Neuron (in vitro differentiated cells): ENCODE results near the gene FOXO3.

Source experiments
- H2AFZ ChIP-seq: one replicate; pipeline ENCODE4 v1.6.1; 2013; ENCODE audit warnings: low read depth, mild to moderate bottlenecking, inconsistent platforms, low read length, moderate library complexity
- H3K27me3 ChIP-seq: one replicate; pipeline ENCODE4 v1.6.1; 2013; ENCODE audit warnings: low read length; ENCODE audit not compliant: insufficient read depth
- H3K36me3 ChIP-seq: one replicate; pipeline ENCODE4 v1.6.1; 2013; ENCODE audit warnings: low read length; ENCODE audit not compliant: insufficient read depth
- H3K4me1 ChIP-seq: one replicate; pipeline ENCODE4 v1.6.1; 2013; ENCODE audit warnings: low read length; ENCODE audit not compliant: insufficient read depth
- H3K4me3 ChIP-seq: 2 replicates; pipeline ENCODE4 v1.5.1; 2013; ENCODE audit warnings: mild to moderate bottlenecking, low read length, moderate library complexity
- H3K9me3 ChIP-seq: one replicate; pipeline ENCODE4 v1.6.1; 2013; ENCODE audit warnings: low read length

FOXO3 gene

DNA sequence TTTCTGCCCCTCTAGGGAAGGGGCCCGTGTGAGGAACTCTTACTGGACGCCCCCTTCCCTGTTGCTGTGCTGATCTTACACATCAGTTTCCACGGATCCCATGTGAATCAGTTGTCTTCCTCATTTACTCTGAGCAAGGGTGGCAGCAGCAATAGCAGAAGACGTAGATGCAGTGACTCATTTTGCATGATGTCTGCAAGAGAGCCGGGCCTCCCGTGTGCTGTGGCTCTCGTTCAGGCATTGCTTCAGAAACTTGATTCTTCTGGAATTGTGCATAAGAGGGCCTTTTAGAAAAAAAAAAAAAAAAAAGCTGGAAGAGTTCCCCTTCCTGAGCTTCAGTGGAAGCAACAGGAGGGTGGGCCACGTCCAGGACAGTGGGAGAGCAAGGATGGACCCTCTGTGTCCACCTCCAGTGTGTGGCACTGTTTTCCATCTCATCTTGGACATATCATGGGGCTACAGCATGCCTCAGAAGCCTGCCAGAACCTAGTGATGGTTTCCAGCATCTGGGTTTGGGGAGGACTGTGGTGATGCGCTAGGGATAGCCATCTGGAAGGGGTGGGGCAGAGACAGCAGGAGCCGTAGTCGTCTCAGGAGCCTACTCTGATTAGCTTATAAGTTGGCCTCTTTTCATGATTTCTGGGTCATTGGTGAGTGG lies 62.1 kb downstream of the FOXO3 start:
- Histone ChIP-seq H3K27me3 (no peaks in the 10 kb centered on the region), H3K4me3 (no peak overlapping the region), H3K36me3 (no peaks in the 10 kb centered on the region), H3K9me3 (no peaks in the 10 kb centered on the region), H3K4me1 (no peaks in the 10 kb centered on the region), H2AFZ (no peak overlapping the region)

DNA sequence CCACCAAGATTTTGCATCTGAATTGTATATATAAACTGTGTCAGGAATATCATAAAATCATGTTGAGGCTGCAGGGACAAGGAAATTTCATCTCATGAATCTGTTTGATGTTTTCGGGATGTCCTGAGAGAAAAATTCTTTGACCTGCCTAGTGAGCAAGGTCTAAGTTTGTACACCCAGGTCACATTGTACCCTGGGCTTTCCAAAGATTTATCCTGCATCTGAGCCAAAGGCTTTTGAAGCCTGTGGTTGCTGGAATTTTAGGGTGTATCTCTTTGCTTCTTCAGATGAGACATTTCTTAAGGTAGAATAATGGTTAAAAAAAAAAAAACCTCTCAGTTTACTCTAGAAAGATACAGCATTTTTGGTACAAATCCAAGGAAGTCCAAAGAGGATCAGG lies 63.3 kb downstream of the FOXO3 start:
- H3K4me1 ChIP-seq, result no peaks in the 10 kb centered on the region
- no peak overlapping the region for H2AFZ ChIP-seq
- no peaks in the 10 kb centered on the region for H3K36me3 ChIP-seq
- no peaks in the 10 kb centered on the region for H3K9me3 ChIP-seq
- no peak overlapping the region for H3K4me3 ChIP-seq
- no peaks in the 10 kb centered on the region for H3K27me3 ChIP-seq

DNA sequence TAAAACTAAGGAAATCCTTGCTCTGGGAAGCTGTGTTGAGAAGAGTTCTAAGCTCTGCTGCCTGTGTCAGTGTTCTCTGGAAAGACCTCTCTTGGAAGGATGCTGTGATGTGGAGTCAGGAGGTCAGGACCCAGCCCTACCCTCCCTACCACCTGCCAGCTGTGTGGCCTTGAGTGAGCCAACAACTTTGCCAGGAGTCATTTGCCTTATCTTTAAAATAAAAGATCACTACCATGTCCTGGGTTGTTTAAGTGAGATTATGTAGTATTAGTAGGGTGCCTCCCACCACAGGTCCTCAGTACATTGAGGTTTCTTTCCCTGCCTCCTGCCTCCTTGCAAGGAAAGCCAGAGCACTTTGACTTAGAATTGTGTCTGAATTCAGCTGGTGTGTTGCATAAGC lies 64.9 kb downstream of the FOXO3 start:
- Histone ChIP-seq H3K4me3 (no peak overlapping the region), H3K36me3 (no peaks in the 10 kb centered on the region), H2AFZ (no peak overlapping the region), H3K27me3 (peaks cover 7% of the 10 kb centered on the region), H3K9me3 (peaks cover 3% of the 10 kb centered on the region), H3K4me1 (no peaks in the 10 kb centered on the region)

DNA sequence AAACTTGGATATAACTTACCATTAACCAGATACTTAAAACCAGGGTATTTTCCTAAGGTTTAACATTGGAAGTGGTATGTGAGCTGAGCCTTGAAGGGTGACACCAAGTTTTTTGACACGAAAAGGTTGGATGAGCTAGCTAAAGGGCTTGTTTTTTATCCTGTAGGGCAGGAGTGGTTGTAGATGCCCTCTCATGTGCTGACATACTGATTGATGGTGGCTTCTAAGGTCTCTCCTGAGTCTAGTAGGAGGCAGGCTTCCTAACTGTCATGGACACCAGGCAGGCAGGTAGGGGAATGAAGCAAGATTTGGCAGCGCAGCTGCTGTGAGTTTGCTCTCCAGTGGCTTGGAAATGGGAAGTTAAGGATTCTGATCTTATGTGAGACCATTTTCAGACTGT lies 66.1 kb downstream of the FOXO3 start:
- Histone ChIP-seq H3K36me3 (no peaks in the 10 kb centered on the region), H3K4me1 (no peaks in the 10 kb centered on the region), H2AFZ (no peak overlapping the region), H3K4me3 (no peak overlapping the region), H3K9me3 (peaks cover 3% of the 10 kb centered on the region), H3K27me3 (peaks cover 14% of the 10 kb centered on the region)

DNA sequence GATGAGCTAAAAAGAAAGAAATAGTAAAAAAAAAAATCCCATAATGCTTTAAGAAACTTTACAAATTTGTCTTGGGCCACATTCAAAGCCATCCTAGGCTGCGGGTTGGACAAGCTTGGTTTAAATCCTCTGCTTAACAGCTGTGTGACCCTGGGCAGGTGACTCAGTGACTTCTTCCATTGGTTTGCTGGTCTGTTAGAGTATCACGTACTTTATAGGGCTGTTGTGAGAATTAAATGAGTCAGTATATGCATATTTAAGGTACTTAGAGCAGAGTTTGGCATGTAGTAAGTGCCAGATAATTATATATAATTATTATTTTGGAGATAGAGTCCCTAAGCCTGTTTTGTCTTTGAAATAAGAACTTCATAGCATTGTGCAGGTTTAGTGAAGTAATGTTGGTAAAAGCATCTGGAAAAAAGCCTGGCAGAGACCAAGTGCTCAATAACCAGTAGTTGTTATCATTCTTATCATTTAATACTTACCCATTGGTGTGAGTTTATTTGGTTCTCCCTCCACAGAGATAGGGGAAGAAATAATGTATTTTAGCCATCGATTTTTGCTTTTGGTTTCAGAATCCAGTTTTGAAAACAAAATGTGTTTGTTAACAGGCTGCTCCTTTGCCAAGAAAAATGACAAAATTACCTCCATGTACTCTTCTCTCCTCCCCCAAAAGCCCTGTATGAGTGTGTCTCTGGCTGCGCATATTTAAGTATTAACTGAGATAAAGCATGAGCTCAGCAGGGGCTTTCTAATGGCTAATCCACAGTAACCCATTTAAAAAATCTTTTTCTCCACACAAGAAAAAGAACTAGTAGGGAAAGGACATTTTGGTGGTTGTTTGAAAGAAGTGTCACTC lies 67.2 kb downstream of the FOXO3 start:
- no peaks in the 10 kb centered on the region for H3K36me3 ChIP-seq
- H2AFZ ChIP-seq, result no peak overlapping the region
- no peak overlapping the region for H3K4me3 ChIP-seq
- H3K27me3 ChIP-seq, result peaks cover 20% of the 10 kb centered on the region
- peaks cover under 1% of the 10 kb centered on the region for H3K4me1 ChIP-seq
- H3K9me3 ChIP-seq, result peaks cover 3% of the 10 kb centered on the region

DNA sequence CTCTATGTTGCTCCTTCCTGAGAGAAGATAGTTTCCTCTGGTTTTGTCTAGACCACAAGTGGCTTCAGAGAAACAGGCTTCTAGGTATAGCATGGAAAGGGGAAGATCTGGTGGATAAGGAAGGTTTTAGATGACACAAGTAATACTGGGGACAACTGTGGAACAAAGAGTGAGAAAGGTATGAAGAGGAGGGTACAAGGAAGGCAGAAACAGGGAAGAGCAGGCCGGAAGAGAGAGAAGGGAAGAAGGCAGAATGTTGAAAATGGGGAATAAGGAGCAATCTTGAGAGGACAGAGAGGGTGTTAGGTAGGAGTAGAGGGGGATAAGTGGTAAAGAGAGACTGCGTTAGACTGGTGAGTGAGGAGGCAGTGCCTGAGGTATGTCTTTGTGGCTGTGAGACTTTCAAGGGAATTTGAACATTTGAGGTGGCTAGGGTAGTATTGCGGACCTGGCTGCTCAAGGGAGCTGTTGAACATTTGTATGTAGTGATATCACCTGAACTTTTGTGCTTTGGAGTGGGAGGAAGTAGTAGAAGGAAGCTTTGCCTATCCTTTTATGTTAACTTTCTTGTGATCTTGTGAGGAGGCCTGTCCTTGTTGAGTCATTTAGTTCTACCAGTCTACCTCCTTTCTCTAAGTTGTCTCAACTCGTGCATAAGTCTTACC lies 69.5 kb downstream of the FOXO3 start:
- peaks cover 3% of the 10 kb centered on the region for H3K9me3 ChIP-seq
- H3K27me3 ChIP-seq, result peaks cover 20% of the 10 kb centered on the region
- H2AFZ ChIP-seq, result no peak overlapping the region
- no peak overlapping the region for H3K4me3 ChIP-seq
- no peaks in the 10 kb centered on the region for H3K36me3 ChIP-seq
- H3K4me1 ChIP-seq, result peaks cover 12% of the 10 kb centered on the region

DNA sequence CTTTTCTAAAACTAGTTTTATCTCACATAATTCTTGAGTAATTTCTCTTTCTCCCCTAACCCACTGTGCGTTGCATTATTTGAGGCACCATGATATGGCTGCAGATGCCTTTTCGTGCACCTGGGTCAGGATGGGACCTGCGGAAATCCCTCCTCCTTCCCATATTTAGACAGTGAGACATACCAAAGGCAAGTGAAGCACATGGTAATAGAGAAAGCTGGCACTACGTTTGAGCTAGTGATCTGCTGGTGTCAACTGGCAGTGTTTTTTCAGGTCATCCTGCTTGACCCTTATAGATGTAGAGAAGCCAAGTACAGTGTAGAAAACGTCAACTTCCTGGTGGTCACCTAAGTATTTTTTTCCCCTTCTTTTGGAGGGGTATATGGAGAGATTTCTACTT lies 71.7 kb downstream of the FOXO3 start:
- Histone ChIP-seq H3K36me3 (no peaks in the 10 kb centered on the region), H2AFZ (no peak overlapping the region), H3K4me3 (no peak overlapping the region), H3K9me3 (peaks cover 8% of the 10 kb centered on the region), H3K4me1 (peaks cover 12% of the 10 kb centered on the region), H3K27me3 (peaks cover 28% of the 10 kb centered on the region)

DNA sequence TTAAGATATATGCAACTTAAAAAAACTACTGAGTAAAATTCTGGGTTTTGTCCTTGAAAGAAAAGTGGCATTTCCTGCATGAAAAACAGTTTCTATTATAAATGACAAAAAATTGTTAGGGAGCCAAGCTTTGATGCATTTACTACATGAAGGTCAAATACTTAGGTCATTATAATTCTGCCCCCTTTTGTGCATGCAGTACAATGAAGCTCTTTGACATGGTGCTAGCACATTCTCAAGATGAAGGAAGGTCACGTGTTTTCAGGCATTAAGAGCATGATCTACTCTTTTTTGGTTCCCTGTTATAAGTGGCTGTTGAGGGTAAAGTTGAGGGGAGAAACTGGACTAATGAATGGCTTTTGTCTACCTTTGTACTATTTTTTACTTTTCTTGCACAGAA lies 72.7 kb downstream of the FOXO3 start:
- H3K9me3 ChIP-seq, result peaks cover 8% of the 10 kb centered on the region
- H3K4me1 ChIP-seq, result peaks cover 12% of the 10 kb centered on the region
- no peak overlapping the region for H2AFZ ChIP-seq
- H3K36me3 ChIP-seq, result no peaks in the 10 kb centered on the region
- H3K4me3 ChIP-seq, result no peak overlapping the region
- H3K27me3 ChIP-seq, result peaks cover 28% of the 10 kb centered on the region

DNA sequence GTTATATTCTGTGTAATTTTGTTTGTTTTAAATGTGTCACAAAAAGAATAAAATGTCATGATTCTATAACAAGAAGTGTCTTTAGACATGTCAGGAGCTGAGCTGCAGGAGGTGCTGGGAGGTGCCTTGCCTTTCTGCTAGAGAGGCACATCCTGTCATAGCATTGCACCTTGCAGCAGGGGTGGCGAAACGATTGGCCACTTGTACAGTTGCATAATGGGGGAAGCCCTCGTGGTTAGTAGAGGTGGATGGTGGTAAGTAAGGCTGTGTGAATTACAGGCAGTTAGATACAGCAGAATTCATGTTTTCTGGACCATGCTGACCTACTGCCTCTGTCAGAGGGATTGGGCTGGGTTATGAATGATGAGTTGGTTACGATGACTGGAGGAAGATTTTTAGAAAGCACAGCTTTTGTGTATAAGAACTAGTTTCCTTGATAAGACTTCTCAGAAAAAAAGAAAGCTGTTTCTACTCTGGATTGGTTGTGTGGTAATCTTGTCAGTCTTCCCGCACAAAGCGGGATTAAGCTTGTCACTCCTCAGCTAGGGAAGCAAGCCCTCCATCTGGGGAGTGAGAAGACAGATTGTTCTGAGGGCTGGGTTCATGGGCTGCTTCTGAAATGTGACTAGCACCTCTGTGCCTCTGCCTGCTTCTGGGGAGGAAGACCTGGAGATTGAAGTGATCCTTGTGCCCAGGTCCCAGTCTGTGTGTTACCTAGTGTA lies 74.9 kb downstream of the FOXO3 start:
- no peak overlapping the region for H3K4me3 ChIP-seq
- peaks cover 12% of the 10 kb centered on the region for H3K4me1 ChIP-seq
- H3K36me3 ChIP-seq, result no peaks in the 10 kb centered on the region
- H3K9me3 ChIP-seq, result peaks cover 7% of the 10 kb centered on the region
- H2AFZ ChIP-seq, result no peak overlapping the region
- H3K27me3 ChIP-seq, result peaks cover 21% of the 10 kb centered on the region

DNA sequence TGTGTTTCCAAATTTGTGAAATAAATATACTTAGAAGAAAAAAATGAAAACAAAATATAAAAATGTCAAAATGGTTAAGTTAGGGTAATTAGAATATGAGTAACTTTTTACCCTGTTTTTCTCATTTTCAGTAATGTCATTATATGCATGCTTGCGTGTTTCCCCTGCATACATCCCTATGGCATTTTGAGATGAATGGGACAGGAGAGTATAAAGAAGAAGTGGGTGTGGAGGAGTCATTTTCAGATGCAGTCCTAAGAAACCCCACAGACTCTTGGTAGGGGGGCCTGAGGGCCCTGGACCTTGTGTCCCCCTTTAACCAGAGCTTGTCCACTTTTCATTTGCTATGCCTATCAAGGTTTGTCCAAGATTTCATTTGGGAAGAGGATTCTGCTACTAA lies 77.2 kb downstream of the FOXO3 start:
- H3K4me1 ChIP-seq, result peaks cover 12% of the 10 kb centered on the region
- no peaks in the 10 kb centered on the region for H3K36me3 ChIP-seq
- peaks cover 7% of the 10 kb centered on the region for H3K9me3 ChIP-seq
- H3K4me3 ChIP-seq, result no peak overlapping the region
- H2AFZ ChIP-seq, result no peak overlapping the region
- H3K27me3 ChIP-seq, result peaks cover 8% of the 10 kb centered on the region

DNA sequence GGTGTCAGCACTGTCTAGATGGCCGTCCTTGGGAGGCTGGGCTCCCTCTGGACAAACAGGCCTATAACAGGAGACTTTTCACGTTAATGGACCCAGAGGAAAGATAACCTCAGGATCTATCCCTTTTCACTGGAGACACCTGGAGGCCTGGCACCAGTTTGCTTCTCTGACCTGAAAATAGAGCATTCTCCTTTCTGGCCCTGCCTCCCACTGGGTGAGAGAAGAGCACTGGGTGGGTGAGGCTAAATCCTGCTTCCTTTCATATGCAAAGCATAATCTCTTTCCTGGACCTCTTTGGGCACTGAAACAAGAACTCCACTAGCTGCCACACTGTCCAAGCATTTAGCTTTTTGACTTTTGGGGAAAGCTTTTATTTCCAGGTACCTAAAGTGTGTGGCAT lies 78.3 kb downstream of the FOXO3 start:
- peaks cover 8% of the 10 kb centered on the region for H3K27me3 ChIP-seq
- no peak overlapping the region for H2AFZ ChIP-seq
- peaks cover 7% of the 10 kb centered on the region for H3K9me3 ChIP-seq
- H3K36me3 ChIP-seq, result no peaks in the 10 kb centered on the region
- peaks cover 1% of the 10 kb centered on the region for H3K4me1 ChIP-seq
- no peak overlapping the region for H3K4me3 ChIP-seq

DNA sequence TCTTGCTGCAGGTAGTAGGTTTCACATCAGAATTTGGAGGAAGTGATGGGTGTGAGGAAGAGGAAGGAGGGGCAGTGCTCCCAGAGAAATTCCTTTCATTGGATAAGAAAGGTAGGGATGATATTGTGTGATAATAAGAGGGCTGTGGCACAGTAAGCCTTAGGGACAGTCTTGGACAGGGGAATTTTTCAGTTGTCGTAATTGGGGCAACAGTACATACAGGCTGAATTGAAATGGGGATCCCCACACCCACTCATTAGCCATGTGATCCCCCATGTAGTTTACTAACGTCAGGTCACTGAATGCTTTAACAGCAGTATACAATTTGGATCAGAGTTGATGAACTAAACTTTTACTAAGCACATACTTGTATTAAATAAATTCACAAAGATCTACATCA lies 79.4 kb downstream of the FOXO3 start:
- Histone ChIP-seq H2AFZ (no peak overlapping the region), H3K36me3 (no peaks in the 10 kb centered on the region), H3K4me3 (no peak overlapping the region), H3K9me3 (peaks cover 7% of the 10 kb centered on the region), H3K27me3 (peaks cover 8% of the 10 kb centered on the region), H3K4me1 (no peaks in the 10 kb centered on the region)

DNA sequence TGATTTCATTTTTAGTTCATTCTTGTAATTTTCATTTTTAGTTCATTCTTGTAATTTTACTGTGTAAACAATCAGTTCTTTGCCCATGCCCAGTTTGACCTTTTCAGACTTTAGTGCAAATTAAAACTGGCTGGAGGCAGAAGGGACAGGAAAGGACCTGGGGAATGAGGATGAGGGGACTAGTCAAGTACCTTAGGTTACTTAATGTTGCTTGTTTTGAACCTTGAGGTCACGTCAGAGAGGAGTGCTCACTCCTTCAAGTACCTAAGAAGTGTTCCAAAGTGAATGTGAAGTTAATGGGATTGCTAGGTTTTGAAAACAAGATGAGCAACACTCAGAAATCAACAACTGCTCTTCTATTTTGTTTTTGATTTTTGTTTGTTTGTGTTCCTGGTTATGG lies 82.5 kb downstream of the FOXO3 start:
- Histone ChIP-seq H3K27me3 (no peaks in the 10 kb centered on the region), H3K9me3 (peaks cover 2% of the 10 kb centered on the region), H2AFZ (no peak overlapping the region), H3K36me3 (no peaks in the 10 kb centered on the region), H3K4me1 (peaks cover 5% of the 10 kb centered on the region), H3K4me3 (no peak overlapping the region)
